Colon (tissue), 2 donors: ENCODE results near the gene SUMO4.

Experiments used
- FAIRE-seq: peaks from 2 replicates; lab custom pipeline; 2012; peaks lifted over from hg19 to GRCh38; lab: Jason Lieb, UNC
- donor health status: control.
- donor health status: control.

SUMO4 gene

DNA sequence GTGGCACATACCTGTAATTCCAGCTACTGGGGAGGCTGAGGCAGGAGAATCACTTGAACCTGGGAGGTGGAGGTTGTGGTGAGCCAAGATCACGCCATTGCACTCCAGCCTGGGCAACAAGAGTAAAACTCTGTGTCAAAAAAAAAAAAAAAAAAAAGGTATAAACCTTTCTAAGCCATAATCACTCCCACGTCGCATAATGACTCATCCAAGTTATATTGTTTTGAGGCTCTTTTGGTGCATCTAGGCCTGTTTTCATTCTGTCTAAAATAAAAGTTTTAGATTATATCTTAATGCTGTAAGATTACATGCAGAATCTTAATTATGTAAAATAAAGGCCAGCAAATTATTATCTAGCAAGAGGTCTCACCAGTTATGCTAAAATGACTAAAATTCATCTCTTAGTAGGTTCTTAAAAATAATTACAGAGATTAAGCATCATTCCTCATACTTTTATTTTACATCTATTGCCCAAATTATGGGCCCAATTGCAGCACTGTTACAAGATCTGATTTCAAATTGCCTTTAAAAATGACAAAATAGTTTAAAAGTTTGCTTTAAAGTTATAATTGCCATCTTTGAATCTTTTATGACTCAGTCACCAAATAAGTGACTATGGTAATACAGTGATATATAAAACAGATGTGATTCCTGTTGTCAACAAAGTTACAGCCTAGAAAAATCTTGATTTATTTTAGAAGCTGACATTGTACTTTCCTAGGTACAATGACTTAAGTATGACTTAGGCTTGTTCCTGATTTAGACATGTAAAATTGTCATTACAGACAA is 10.4 kb upstream of the SUMO4 start:
- no peak for FAIRE-seq

DNA sequence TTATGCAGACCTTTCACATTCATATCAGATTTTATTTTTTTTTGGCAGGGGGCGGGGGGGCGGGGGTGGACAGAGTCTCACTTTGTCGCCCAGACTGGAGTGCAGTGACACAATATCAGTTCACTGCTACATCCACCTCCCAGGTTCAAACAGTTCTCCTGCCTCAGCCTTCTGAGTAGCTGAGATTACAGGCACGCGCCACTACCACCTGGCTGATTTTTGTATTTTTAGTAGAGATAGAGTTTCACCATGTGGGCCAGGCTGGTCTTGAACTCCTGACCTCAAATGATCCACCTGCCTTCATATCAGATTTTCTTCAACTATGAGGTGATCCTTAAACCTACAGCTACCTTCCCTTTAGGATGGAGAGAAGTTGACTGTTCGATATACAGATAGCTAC is 8.0 kb upstream of the SUMO4 start:
- FAIRE-seq = no peak

DNA sequence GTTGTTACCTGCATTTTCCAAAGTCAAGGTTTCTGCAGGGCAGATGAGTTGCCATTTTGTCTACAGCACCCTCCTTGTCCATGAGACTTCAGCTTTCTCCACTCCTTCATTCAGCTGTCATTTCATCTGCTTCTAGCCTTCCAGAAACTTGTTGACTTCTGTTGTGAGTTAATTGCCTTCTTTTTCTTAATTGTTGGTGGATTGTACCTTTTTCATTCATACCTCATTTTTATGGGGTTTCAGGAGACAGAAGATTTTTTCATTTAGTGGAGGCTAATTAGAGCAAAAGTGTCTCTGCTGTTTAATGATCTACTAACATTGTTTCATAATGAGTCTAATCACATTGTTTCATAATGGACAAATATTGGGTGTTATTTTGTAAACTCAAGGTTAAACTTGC is 7.5 kb upstream of the SUMO4 start:
- no peak for FAIRE-seq

DNA sequence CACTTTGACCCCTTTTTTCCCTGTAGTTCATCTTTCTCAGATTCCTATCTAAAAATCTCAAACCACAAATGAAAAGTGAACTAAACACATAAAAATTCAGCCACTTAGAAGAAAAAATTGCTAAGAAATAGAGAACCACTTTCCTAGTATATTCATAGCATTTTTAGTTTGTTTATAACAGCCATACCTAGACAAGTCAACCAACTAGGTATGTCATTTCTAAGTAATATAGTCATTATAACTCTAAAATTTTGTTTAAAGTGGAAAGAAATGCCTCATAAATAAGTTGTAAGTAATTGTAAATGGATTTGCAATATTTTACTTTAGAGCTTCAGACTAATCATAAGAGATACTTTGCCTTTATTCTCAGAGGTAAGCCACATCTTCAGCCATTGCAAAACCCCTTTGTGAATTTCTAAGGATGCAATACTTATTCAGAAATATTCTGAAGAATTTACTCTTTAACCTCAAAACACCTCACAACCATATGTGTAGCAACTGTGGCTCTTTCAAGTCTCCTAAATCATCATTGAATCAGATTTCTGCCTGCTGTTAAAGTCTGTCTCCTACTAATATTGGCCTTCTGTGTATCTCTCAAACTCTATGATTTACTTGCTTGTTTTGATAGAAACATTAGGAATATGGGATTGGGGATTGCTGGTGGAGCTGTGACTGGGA is 6.9 kb upstream of the SUMO4 start:
- no peak for FAIRE-seq

DNA sequence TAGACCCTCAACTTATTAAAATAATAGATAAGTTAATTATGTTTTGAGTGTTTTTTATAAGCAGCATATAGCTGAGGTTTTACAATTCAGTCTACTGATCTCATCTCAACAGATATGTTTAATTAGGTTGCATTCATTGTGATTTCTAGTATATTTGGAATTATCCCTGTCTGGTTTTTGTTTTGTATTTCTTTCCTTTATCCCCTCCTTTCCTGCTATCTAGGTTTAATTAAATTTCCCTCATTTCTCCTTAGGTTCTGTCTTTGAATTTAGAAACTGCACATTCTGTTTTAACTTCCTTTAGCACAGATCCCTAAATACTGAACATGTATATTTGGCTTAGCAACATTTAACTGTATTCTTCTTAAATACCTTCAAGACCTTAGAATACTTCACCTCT is 4.9 kb upstream of the SUMO4 start:
- no peak for FAIRE-seq

DNA sequence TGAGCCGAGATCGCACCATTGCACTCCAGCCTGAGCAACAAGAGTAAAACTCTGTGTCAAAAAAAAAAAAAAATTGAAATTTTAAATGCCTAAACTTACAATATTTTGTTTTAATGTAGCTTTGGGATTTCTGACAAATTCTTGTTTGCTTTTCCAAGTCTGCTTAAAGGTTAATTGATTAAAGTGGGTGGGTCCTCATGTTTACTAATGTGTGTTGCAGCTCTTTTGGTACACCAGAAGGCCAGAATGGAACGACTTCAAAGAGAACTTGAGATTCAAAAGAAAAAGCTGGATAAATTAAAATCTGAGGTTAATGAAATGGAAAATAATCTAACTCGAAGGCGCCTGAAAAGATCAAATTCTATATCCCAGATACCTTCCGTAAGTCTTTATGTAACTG is 2.7 kb upstream of the SUMO4 start:
- FAIRE-seq = no peak

DNA sequence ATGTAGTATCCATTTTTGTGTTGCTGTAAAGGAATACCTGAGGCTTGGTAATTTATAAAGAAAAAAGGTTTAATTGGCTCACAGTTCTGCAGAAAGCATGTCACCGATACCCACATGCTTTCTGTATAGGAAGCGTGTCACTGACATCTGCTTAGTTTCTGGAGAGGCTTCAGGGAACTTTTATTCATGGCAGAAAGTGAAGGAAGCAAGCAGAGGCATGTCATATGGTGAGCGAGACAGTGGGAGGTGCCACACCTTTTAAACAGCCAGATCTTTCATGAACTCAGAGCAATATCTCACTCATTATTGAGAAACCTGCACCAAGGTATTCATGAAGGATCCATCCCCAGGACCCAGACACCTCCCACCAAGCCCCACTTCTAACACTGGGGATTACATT is 3.5 kb downstream of the SUMO4 start:
- no peak for FAIRE-seq

DNA sequence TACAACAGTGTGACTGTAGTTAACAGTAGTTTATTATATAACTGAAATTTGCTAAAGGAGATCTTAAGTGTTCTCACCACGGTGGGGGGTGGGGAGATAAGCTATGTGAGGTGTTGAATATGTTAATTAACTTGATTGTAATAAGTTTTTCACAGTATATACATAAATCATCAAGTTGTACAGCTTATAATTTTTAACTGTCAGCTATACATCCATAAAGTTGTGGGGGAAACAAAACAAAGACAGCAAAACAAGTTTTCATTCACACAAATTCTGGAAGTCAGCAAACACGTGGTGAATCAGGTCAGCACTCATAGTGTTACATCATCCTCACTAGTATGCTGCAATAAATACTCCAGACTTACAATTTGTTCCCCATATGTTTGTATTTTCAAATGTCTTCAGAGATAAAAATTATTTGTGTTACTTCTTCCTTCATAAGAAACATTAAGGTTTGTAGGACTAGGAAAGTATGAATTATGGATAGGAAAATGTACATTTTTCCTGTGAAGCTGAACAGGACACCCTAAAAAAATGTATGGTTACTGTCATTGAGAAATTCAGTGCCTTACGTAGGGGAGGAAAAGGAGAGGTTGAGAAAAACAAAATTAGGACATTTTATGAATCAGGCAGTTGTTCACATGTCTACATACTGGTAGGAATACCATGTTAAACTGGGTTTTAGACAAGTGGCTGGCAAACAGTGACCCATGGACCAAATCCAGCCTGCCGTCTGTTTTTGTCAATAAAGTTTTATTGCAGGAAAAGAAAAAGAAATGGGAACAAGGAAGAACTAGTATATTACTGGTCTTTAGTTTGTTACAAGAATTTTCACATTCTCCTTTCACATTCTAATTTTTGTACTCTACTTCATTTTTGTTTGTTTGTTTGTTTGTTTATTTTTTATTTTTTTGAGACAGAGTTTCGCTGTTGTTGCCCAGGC is 6.0 kb downstream of the SUMO4 start:
- FAIRE-seq = no peak

DNA sequence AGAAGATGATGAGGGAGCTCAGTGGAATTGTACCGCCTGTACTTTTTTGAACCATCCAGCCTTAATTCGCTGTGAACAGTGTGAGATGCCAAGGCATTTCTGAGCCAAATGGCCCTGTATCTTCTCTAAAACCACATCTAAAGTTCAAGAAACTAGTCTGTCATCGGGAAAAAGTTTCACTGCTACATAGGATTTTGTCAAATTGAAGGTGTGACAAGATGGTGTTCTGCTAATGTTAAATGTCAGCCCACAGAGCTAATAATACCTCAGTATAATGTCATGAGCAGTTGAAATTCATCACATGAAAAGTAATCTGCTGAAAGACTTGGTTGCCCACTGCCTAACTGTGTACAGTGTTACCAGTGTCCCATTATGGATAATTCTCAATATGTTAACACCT is 9.6 kb downstream of the SUMO4 start:
- FAIRE-seq = no peak

DNA sequence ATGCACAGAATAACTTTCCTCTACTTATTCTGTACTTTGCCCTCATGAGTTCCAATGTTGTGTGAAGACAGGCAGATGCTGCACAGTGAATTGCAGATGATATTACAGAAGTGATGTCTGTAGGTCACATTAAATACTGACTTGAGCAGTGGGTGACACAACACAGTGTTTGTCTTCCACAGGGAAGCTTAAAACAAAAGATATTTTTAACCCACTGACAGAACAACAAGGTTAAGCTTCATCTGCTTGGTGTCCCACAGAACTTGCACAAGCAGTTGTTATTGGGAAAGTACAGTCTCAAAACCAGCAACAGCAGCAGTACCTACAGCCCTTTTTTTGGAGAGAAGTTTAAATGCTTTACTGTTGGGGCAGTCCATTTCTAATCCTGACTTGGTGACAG is 10.5 kb downstream of the SUMO4 start:
- no peak for FAIRE-seq

DNA sequence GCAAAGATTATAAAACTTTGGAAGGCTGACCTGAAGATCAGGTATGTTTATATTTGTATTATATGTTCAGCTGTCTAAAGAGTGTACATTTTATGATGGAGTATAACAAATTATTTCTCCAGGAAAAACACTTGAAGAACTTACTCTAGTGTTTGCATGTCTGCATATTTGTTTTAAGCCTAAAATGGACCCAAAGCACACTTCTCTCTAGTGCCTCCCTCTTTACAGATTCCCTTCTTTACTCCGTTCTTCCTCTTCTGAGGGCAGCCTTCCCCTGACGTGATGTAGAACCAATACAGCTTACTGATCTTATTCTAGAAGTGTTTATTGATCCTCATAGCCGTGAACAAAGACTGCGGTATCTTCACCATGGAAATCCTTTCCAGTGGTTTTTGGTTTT is 13.9 kb downstream of the SUMO4 start:
- no peak for FAIRE-seq

DNA sequence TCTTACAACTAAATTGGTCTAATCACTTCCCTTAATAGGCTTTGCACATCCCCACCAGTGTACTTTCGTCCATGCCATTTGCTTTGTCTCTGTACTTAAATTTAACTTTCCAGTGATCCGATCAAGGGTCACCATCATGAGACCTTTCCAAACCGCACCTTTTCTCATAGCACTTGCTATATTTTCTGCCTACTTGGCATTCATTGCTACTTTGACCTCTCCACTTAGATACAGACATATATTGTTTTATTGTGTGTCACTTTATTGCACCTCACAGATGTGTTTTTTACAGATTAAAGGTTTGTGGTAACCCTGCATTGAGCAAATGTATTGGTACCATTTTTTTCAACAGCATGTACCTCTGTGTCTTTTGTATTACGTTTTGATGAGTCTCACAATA is 14.8 kb downstream of the SUMO4 start:
- FAIRE-seq = peak; percentile 36

DNA sequence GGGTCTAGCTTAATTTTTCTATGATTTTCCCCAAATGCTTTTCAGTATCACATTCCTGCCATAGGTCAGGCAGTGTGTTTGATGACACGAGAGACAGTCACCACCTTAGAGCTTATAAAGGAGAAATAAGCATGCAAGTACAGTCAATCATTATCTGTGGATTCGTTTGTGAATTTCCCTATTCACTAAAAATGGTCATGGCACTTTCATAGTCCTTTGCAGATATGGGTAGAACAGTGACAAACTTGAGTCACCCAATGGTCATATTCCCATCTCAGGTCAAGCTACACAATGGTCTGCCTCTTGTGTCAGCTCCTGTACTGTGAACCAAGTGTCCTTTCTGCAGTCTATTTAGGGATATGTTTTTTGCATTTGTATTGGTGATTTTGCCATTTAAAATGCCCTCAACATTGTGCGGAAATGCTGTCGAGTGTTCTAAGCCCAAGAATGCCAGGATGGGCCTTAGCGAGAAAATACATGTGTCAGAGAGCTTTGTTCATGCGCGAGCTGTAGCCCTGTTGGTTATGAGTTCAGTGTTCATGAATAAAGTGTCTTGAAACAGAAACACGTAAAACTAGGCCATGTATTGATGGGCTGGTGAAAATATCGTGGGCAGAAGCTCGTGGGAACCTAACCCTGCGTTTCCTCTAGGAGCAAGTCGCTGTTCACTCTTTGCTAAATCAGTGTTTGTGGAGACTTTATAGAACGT is 19.8 kb downstream of the SUMO4 start:
- FAIRE-seq = no peak

DNA sequence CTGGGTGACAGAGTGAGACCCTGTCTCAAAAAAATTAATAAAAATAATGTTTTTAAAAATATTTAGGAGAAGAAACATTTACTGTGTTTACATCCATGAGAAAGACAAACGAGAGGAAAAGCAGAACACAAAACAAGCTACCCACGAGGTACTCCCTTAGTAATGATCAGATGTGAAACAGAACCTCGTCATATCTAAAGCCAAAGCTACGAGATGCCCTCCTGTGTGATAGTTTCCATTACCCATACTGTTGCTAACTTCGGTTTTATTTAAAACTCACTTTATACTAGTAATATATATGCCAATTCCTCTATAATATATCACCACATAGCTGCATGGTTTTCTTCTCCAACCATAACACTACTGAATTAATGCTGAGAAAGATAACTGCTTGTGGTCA is 21.1 kb downstream of the SUMO4 start:
- FAIRE-seq = no peak

DNA sequence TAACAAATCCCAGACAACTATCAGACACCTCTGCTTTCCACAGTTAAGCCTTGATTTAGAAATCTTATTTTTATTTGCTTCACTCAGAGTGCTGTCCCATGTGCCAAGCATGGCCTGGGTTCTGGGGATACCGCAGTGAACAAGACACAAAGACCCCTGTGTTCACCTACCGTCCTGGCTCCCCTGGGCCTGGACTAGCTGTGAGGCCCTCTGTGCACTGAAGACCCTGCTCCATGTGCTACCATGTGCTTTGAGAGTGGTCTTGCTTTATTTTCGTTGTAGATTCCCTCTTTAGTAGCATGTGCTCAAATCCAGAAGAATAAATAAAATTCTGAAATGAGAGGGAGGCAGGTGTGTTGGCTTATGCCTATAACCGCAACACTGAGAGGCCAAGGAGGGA is 22.5 kb downstream of the SUMO4 start:
- FAIRE-seq = no peak

DNA sequence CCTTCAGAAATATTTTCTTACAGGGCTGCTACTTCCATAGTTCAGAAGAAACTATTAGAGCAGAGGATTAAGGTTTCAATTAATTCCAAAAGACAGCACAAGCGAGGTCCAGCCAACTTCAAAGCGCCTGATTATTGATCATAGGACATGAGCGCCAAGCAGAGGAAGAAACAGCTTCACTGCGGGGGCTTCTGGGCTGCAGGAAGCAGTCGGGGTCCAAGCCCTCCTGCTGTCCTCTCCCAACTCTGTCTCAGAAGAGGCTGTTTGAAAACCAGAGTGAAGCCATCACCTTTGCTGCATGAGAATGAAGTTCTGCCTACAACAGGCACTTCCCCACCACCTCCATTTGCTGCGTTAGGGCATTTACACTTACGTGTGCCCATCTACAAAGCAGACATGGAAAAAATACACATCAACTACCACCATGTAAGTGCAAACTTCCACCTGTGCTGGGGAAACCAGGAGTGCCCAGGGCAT is 23.9 kb downstream of the SUMO4 start:
- no peak for FAIRE-seq

DNA sequence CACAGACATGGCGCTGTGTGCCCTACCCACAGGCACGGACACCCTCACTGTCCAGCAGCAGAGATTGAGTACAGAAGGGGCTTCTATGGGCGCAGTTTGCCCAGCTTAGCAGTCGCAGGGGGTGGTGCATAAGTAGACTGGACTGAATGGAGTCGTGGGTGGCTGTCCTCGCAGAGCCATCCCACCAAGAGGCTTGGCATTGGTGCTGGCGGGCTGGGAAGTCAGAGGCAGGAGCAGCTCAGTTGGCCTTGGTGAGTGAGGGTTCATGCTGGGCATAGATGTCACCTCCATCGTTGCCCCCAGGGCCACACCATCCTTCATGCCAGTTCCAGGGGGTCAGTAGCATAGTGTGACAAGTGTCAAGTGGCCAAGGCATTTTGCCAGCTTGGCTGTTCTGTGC is 25.2 kb downstream of the SUMO4 start:
- no peak for FAIRE-seq

DNA sequence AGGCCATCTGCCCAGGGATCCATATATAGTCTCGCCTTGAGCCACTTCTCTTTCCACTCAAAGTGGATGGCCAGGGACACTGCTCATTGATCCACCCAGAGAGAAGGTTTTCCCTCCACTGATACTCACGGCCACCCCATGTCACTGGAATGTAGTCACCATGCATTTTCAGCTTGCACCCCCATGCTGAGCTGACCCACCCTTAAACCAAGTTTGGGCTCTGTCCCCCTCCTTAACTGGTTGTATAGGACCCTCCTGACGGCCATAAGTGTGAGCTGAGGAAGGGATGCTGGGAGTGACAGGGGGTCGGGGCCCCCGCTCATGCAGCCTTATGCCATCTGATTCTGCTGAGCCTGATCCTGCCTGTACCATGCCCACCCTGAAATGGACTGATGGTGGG is 25.7 kb downstream of the SUMO4 start:
- no peak for FAIRE-seq

DNA sequence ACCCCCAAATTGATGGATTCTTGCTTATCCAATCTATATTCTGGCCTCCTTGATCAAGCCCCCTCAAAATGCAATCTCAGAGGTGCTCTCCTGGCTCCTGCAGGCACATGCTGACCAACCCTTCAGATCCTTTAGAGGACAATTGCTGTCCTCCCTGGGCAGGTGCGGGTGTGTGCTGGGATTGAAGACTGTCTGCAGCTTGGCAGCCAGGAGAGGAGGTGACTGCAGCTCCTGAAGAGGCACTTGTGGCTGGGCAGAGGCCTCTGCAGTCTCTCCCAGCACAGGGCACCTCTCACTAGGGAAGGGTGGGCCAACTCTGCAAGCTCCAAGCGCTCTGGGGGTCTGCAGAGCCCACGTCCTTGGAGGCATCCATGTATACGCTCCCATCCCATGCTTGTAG is 28.5 kb downstream of the SUMO4 start:
- no peak for FAIRE-seq

DNA sequence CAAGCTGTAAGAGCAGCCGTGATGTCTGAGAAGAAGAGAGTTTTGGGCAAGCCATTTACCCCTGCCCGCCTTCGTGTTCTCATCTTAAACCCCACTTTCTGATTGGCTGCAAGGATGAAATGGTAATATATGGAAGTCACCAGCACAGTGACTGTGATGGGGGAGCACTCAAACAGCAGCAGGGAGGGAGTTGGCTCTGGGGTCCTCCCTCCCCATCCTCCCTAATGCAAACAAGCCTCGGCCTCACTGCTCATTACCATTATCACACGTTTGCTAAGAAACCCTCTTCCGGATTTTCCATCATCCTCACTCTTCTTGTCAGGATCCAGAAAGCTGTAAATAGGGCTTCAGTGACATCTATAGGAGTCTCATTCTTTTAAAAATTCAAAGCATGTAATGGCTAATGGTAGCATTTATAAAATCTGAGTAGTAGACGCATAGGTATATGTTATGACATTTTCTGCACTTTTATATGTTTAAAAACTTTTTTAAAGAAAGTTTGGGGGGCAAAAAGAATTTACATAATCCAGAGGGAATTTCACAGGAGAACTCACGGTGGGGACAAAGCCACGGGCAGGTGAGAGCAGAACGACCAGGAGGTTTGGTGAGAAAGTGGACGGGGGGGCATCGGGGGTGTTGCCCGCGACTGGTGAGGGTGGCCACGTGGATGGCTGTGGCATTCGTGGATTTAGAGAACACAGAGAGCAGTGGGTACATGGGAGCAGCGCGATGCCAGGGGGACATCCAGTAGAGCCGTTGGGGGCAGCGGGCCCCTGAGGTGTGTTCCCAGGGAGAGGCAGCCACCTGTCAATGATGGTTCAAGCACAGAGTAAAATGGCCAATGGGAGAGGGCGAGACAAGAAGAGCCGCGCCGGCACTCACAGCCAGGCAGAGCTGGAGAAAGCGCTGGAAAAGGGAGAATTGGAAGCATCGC is 29.6 kb downstream of the SUMO4 start:
- no peak for FAIRE-seq
